Heart left ventricle (tissue), 16 donors: Measurements from ENCODE around the gene ATP5F1A. TPM values are rescaled to one million over a fixed set of nuclear protein-coding genes. Genes with fewer than 3 reads are reported as not detected.

Experiments
- ATAC-seq, 4 donors: fragments of 200-7000 bp; cut with Tn5 transposase; one replicate each; pipeline ENCODE4 v1.9.1; 2020 to 2022; ENCODE audit warnings: moderate library complexity in 4 of 4, mild to moderate bottlenecking in 3 of 4, moderate number of reproducible peaks in 1 of 4
- DNase-seq, 5 donors: peaks; one replicate each; pipeline ENCODE4 v3.0.0-alpha.2; 2020
- H3K27ac ChIP-seq, 12 donors: fragments of 200-600 bp; sonication (generic) in 4 of 12; one replicate each; pipeline versions ENCODE4 v1.5.0 to v1.8.0; 2016 to 2022; ENCODE audit warnings: mild to moderate bottlenecking in 2 of 12
- H3K27me3 ChIP-seq, 9 donors: fragments of 200-600 bp; sonication (generic) in 2 of 9; one replicate each; pipeline versions ENCODE4 v1.5.1 to v1.8.0; 2016 to 2022; ENCODE audit warnings: mild to moderate bottlenecking in 3 of 9
- H3K36me3 ChIP-seq, 9 donors: fragments of 200-600 bp; sonication (generic) in 2 of 9; one replicate each; pipeline versions ENCODE4 v1.5.0 to v1.8.0; 2018 to 2022; ENCODE audit warnings: mild to moderate bottlenecking in 2 of 9
- H3K4me1 ChIP-seq, 12 donors: fragments of 200-600 bp; sonication (generic) in 4 of 12; one replicate each; pipeline versions ENCODE4 v1.5.0 to v1.8.0; 2016 to 2022; ENCODE audit warnings: mild to moderate bottlenecking in 3 of 12
- H3K4me3 ChIP-seq, 12 donors: fragments of 200-600 bp; sonication (generic) in 4 of 12; one replicate each; pipeline versions ENCODE4 v1.5.0 to v1.8.0; 2017 to 2022; ENCODE audit warnings: mild to moderate bottlenecking in 9 of 12, moderate library complexity in 4 of 12
- H3K9me3 ChIP-seq, 12 donors: fragments of 200-600 bp; sonication (generic) in 4 of 12; one replicate each; pipeline versions ENCODE4 v1.5.0 to v1.8.0; 2016 to 2022; ENCODE audit warnings: mild to moderate bottlenecking in 1 of 12
- POLR2A ChIP-seq, 2 donors: fragments of 450-650 bp; IDR thresholded peaks; one replicate each; pipeline ENCODE4 v1.6.1; 2017; ENCODE audit warnings: antibody characterized with exemption in 2 of 2, mild to moderate bottlenecking in 2 of 2, moderate library complexity in 2 of 2
- WGBS, 4 donors: extraction: QIAGEN DNeasy Blood & Tissue Kit in 2 of 4; methylation state at CpG; one replicate each; pipeline versions ENCODE4 v1.1.5 to v1.1.7; 2013 to 2018; 5-methylcytosine and 5-hydroxymethylcytosine counted together
- intact Hi-C, 10 donors: fragments of 100-400 bp; cut with DNase I; formaldehyde crosslinking; loops; one replicate each; pipeline versions ENCODE4 v1.11.1 to v1.14.2; 2022
- polyA plus RNA-seq, 2 donors: library from polyadenylated mRNA; stranded (reverse); fragments of 200-250 nt; gene quantifications; one replicate each; pipeline ENCODE4 v1.2.3, GENCODE V29; 2013
- total RNA-seq, 9 donors: library from RNA; depleted of rRNA in 2 of 9; stranded (reverse); fragments of >200 nt in 2 of 9; fragmentation: NEBNext Ultra II Directional in 3 of 9; extraction: Animal tissue kit (Norgen Biotek cat#: 25700) in 3 of 9; gene quantifications; one replicate each; pipeline versions ENCODE4 v1.1.0 to v1.2.4, GENCODE V29; 2016 to 2023
- TF ChIP-seq, protein P1 (sequence below), 12 donors: fragments of 200-600 bp; sonication (generic) in 4 of 12; IDR thresholded peaks; one replicate each; pipeline versions ENCODE4 v1.5.0 to v1.8.0; 2018 to 2022; ENCODE audit warnings: antibody characterized with exemption in 12 of 12, mild to moderate bottlenecking in 5 of 12
- donor health status: ischemic (EF 13 %, LVEDD 7.1; RV severe dilation, severe dysfunction).
- donor health status: healthy with polysubstance abuse.
- donor health status: DM: no; HTN: yes; CAD: no.
- donor health status: DM: no; HTN: no; CAD: no.
- donor health status: ischemic (EF 25% LVEDD 6.9; RV normal size, moderate dysfunction).
- donor health status: ischemic (EF 25% LVEDD 5.7; RV mildly dilated, moderate dysfunction).
- donor health status: healthy.
- donor health status: DM: yes; HTN: yes; CAD: no.
- donor health status: ischemic (EF 35%, LVEDD 5.7; RV mildly dilated, moderate dysfunction).
- donor health status: nonischemic (EF 11% LVEDD 7.7; RV severe dilation, severe dysfunction).
- donor health status: DM: yes; HTN: yes; CAD: no.
- donor health status: PGD.
- donor health status: ischemic (EF 29% LVEDD 5.4; RV normal size, mild dysfunction).
- donor health status: nonischemic (EF 23%, LVEDD 6.1; RV moderate dilation, normal function).

ATP5F1A gene
- total and polyA plus RNA-seq, 11 donors: 926 to 3,149 (median 1,393) TPM

DNA sequence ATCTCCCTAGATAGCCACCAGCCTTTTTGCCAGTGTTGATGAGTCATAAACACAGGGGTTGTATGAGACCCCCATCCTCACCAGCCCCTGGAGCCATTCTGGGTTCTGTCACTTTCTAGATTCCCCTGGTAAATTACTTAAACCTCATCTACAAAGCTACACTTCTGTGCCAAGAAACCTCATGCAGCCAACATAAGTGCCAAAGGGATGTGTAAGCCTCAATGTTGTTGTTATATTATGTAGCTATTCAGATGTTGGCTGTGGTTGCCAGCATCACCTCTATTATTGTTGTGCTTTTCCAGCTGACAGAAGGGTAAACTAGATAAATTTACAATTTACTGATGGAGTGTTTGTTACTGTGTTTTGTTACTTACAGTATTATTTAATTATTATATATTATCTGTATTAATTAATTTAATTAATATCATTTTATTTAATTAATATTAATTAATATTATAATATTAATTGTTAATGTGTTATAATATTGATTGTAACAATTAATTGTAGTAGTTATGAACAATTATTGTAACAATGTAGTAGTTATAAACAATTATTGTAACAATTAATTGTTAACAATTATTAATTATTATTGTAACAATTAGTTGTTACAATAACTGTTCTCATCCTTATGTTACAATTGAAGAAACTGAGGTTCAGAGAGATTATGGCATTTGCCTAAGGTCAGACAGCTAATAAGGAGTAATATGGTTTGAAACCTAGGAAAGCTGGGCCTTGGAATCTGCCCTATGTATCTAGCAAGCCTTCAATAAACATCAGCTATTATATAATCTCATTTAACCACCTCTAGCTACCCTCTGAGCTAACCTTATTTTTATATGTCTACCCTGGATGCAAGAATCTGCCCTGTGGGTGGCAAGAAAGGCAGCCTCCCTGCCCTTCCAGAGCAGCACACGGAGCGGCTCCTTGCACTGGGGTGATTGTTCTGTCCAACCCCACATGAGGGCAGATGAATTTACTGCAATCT is 62.1 kb downstream of the ATP5F1A start:
- H3K27me3 ChIP-seq: no peaks in the 10 kb centered on the region
- H3K4me3 ChIP-seq: no peak overlapping the region
- intact Hi-C loops: loop anchor here in 1 of 10 donors (2.0 kb wide), 1 partner anchor 33 kb away; no protein-coding TSS in a partner anchor
- peaks cover 0 to 38% (median 0%) of the 10 kb centered on the region in 12 donors for H3K4me1 ChIP-seq
- no peak for TF ChIP-seq POLR2A (IDR thresholded peaks at IDR 0.05)
- TF ChIP-seq, protein P1, sequence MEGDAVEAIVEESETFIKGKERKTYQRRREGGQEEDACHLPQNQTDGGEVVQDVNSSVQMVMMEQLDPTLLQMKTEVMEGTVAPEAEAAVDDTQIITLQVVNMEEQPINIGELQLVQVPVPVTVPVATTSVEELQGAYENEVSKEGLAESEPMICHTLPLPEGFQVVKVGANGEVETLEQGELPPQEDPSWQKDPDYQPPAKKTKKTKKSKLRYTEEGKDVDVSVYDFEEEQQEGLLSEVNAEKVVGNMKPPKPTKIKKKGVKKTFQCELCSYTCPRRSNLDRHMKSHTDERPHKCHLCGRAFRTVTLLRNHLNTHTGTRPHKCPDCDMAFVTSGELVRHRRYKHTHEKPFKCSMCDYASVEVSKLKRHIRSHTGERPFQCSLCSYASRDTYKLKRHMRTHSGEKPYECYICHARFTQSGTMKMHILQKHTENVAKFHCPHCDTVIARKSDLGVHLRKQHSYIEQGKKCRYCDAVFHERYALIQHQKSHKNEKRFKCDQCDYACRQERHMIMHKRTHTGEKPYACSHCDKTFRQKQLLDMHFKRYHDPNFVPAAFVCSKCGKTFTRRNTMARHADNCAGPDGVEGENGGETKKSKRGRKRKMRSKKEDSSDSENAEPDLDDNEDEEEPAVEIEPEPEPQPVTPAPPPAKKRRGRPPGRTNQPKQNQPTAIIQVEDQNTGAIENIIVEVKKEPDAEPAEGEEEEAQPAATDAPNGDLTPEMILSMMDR (IDR thresholded peaks at IDR 0.05): no peak
- WGBS, 4 donors: 96 to 100% (median 98%) methylated on average over 2 of the region's 2 CpGs
- ATAC-seq (no peak), DNase-seq (no peak)
- no peaks in the 10 kb centered on the region for H3K36me3 ChIP-seq
- no peaks in the 10 kb centered on the region for H3K9me3 ChIP-seq
- no peak overlapping the region for H3K27ac ChIP-seq

DNA sequence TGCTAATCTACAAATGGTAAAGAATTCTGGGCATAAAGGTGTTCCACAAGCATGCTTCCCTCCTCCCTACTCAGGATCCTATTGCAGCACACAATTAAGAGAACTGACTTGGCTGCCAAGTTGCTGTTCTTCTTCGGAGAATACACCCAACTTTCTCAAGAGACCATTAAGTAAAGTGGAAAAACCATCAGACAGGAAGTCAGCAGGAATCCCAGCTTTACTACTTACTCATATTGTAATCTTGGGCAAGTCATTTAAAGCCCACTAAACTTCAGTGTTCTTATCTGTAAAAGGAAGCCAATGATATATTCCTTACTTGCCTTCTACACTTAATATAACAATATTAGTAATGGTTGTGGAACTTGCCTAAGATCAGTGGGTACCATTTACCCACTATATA is 63.9 kb downstream of the ATP5F1A start:
- 35 to 63% (median 47%) methylated on average over 1 of the region's 1 CpG for WGBS, 4 donors
- H3K36me3 ChIP-seq: no peaks in the 10 kb centered on the region
- peaks cover 0 to 22% (median 0%) of the 10 kb centered on the region in 12 donors for H3K4me1 ChIP-seq
- no peaks in the 10 kb centered on the region for H3K9me3 ChIP-seq
- no peak overlapping the region for H3K27ac ChIP-seq
- no peak for TF ChIP-seq POLR2A (IDR thresholded peaks at IDR 0.05)
- TF ChIP-seq, protein P1 (IDR thresholded peaks at IDR 0.05): no peak
- H3K27me3 ChIP-seq: no peaks in the 10 kb centered on the region
- no peak overlapping the region for H3K4me3 ChIP-seq
- intact Hi-C loops: loop anchor here in 1 of 10 donors (2.0 kb wide), 1 partner anchor 35 kb away; no protein-coding TSS in a partner anchor
- DNase-seq (no peak), ATAC-seq (no peak)

DNA sequence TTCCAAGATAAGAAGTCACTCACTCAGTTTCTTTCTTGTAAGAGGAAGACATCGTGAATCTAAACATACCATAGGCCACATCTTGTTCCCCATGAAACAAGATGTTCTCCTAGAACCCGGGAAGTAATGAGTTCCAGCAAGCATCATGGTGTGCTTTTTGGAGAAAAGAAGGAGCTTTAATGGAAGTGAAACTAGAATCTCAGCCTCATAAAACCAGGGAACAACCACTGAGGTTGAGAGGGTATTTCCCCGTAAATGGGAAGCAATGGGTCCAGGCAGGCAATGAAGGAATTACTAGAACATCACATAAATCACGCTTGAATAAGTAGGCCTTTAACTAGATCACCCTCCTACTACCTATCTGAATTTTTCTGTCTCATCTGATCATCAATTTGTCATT is 66.4 kb downstream of the ATP5F1A start:
- TF ChIP-seq, protein P1 (IDR thresholded peaks at IDR 0.05): no peak
- no peak for TF ChIP-seq POLR2A (IDR thresholded peaks at IDR 0.05)
- ATAC-seq (no peak), DNase-seq (no peak)
- intact Hi-C loops: no loop called here
- Histone ChIP-seq H3K4me1 (peaks cover 0 to 22% (median 2%) of the 10 kb centered on the region in 12 donors), H3K27ac (no peak overlapping the region), H3K36me3 (no peaks in the 10 kb centered on the region), H3K9me3 (no peaks in the 10 kb centered on the region), H3K27me3 (peaks cover 0 to 4% (median 0%) of the 10 kb centered on the region in 9 donors), H3K4me3 (no peak overlapping the region)
- 89 to 90% (median 90%) methylated on average over 4 of the region's 4 CpGs for WGBS, 4 donors

Other genes starting within 250 kb of the ATP5F1A start
- gene EPG5, start 131.0 kb downstream of the ATP5F1A start, total RNA-seq: 10 to 100 TPM; 14.4 to 37.8 (median 23.8) TPM
- gene EPG5, start 131.0 kb downstream of the ATP5F1A start, polyA plus RNA-seq: 10 to 100 TPM in 1 of 2 donors, 1 to 10 TPM in 1; 7.9 to 10.3 TPM
- 10 to 100 TPM in 1 of 9 donors, 1 to 10 TPM in 8; 1.2 to 15.0 (median 2.9) TPM for gene PSTPIP2, start 26.0 kb downstream of the ATP5F1A start, total RNA-seq
- 1 to 10 TPM in 1 of 2 donors, under 1 TPM in 1; 0.65 to 1.6 TPM for gene PSTPIP2, start 26.0 kb downstream of the ATP5F1A start, polyA plus RNA-seq
- gene HAUS1, start 6.1 kb upstream of the ATP5F1A start, total RNA-seq: 10 to 100 TPM in 4 of 9 donors, 1 to 10 TPM in 5; 6.7 to 15.1 (median 9.5) TPM
- gene HAUS1, start 6.1 kb upstream of the ATP5F1A start, polyA plus RNA-seq: 10 to 100 TPM; 13.0 to 18.6 TPM